NCI-H1105 (cell line): ENCODE data around the gene NDUFAB1.
"Not testable (repeated sequence)": the region's sequence is repeated elsewhere in the genome, so short reads cannot be mapped to it uniquely, and the experiment has no call there.

Experiments used
- DNase-seq: peaks from one replicate; lab custom pipeline; 2025; lab: John Stamatoyannopoulos, UW

The NDUFAB1 gene

DNA sequence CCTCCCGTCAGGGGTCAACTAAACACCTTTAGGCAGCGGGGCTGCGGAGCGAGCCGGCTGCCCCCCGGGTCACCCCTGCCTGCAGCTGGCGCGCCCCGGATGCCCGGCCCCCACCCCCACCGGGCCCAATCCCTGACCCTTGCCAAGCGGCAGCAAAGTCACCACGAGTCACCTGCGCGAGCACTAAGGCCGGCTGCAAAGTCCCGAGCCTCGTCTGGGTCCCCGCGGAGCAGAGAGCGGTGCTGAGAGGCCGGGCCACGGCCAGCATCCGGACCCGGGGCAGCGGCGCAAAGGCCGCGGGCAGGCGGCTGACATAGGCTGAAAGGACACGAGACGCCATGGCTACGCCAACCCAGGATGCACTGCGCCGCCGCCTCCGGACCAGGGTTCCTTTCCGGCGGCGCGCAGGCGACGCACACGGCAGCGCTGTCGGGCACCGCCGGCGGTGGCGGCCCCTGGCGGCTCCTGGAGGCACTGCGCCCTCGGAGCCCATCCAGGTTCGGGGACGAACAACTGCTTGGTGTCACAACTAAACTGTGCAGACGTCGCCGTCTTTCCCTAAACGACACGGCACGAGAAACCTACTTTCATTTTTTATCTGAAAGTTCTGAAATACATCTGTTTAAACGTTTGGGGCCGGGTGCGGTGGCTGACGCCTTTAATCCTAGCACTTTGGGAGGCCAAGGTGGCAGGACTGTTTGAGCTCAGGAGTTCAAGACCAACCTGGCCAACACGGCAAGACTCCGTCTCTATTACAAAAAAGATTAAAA is at the start of gene NDUFAB1:
TSS of gene NDUFAB1 (minus strand) at position 366 of the 770 bp plus-strand sequence. CDS start at position 340, 26 bp downstream.
- peak; percentile 72 for DNase-seq

DNA sequence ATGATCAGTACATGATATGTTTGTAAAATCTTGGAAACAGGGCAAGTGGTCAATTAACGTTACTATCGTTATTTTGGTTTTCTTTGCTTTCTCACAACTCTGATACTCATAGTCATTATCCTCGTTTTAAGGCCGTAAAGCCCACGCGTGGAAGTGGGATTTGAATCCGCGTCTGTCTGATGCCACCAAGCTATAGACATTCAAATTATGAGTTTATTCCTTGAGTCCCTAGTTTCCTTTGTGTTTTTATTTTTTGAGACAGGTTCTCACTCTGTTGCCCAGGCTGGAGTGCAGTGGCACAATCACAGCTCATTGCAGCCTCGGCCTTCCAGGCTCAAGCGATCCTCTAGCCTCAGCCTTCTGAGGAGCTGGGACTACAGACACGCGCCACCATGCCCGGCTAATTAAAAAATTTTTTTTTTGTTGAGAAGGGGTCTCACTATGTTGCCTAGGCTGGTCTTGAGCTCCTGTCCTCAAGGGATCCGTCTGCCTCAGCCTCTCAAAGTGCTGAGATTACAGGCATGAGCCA is 46.2 kb upstream of the NDUFAB1 start:
- DNase-seq = no peak

DNA sequence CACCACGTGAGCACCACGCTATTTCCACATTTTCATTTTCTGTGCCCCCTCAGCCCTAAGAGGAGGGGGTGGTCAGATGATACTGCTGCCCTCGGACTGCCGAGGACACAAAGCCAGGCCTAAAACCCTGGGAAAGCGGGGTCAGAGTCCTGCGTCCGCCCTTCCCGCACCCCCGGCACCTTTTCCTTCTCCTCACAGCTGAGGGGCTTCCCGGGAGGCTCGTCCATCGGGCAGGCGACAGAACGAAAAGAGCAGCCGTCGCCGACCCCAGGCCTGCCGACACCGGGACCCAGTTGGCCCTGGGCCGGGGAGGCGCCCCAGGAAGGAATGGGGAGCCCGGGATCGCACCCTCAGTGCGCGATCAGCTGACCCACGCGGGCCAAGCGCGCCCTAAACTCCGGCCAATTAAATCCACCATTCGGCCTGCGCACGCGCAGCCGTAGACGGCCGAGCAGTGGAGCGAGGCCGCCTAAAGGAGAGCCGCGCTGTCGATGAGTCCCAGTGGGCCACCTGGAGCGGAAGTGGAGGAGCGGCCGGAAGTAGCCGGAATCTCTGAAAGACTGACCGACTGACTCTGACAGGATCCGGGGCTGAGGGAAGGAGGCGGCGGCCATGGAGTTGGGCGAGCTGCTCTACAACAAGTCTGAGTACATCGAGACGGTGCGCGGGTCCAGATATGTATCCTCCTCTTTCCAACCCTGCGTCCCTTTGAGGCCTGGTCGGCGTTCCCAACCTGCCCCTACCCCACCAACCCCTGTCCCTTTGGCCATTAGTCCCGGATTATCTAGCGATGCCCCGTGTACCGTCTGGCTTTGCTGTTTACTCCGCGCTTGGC is 45.0 kb upstream of the NDUFAB1 start, which contains the start of the genes DCTN5 and PALB2:
TSS of gene DCTN5 (plus strand) at position 536 of the 835 bp plus-strand sequence. CDS start at position 613, 77 bp downstream.
TSS of gene PALB2 (minus strand) at position 380 of the 835 bp plus-strand sequence. CDS start at position 227, 153 bp downstream.
- DNase-seq = peak; percentile 88

DNA sequence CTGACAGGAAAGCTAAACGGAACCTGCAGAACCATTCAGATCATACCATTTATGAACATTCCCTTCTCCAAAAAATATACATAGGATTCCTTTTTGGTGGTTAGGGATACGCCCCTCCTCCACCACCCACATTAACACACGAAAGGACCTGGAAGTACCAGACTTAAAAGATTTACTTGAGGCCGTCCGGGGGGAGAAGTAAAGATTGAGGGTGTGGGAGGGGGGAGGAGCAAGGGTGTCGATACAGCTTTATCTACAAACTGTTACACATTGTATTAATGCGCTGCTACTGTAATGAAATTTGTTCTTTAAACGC is 44.5 kb upstream of the NDUFAB1 start:
- DNase-seq = no peak

DNA sequence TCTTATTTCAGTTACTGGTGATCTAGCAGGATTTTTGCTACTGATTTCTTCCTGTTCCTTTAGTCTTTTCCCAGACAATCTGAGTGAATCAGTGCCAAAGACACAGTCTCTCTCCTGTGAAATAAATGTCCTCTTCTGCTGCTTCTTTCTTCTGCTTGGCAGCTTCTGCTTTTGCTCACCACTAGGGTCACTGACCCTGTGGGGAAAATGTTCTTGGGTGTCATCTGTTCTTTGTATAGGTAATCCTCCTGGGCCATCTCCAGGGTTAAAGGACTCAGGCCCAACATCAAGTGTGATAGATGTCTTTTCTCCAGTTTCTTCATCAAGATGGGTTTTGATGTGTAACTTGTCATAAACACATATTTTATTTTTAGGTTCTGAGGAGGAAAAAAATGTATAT is 39.8 kb upstream of the NDUFAB1 start:
- DNase-seq = no peak

DNA sequence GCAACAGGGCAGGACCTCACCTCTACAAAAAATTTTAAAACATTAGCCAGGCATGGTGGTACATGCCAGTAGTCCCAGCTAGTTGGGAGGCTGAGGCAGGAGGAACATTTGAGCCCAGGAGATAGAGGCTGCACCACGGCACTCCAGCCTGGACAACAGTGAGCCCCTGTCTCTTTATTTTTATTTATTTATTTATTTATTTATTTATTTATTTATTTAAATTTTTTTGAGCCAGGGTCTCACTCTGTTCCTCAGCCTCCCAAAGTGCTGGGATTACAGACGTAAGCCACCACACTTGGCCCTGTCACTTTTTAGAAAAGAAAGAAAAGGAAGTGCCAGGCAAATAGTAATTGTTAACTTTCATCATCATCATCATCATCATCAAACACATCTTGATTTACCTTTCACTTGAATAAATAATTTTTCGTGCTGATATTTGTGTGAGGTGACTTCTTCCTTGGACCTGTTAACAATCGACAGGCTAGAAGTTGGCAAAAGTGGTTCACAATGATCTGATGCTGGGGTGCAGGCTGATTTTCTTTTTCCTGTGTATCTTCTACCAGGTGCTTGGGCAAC is 38.4 kb upstream of the NDUFAB1 start:
- no peak for DNase-seq

DNA sequence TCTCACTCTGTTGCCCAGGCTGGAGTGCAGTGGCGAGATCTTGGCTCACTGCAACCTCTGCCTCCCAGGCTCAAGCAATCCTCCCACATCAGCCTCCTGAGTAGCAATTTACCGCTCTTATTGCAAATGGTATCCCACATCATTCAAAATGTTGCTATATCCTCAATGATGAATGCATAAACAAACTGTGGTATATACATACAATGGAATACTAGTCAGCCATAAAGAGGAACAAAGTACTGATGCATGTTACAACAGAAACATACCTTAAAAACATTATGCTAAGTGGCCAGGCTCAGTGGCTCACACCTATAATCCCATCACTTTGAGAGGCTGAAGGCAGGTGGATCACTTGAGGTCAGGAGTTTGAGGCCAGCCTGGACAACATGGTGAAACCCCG is 35.8 kb upstream of the NDUFAB1 start:
- DNase-seq = not testable (repeated sequence)

DNA sequence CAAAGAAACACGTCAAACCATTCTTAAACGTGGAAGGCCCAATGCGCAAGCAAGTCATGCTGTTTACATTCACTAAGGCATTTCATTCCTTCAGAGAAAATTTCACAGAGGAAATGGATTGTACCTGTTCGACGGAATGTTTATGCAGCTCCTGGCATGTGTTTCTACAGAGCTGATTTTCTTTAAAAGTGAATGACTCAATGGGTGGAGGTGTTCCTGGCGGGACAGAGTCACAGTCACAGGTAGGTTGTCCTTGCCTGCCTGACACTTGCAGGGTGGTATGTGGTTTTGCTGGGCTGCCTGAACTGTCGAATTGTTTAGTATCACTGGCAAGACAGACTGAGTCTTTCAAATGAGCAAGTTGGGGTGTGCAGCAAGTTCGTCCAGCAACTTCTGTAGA is 33.4 kb upstream of the NDUFAB1 start:
- no peak for DNase-seq

DNA sequence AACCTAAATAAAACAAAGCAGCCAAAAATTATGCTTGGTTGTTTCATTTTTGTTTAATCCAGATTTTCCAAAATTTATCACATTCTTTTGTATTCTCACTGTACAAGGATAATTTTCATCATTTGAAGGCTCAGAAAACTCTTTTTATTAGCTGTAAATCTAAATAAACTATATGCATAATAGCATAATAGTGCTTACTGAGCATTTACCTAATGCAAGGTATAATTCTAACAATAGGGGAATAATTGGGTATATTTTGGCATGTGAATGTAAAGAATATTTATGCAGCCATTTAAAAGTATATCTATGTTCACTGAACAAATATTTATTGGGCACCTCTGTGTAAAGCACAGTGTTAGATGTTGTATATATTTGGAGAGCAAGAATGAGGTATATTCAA is 28.0 kb upstream of the NDUFAB1 start:
- no peak for DNase-seq

DNA sequence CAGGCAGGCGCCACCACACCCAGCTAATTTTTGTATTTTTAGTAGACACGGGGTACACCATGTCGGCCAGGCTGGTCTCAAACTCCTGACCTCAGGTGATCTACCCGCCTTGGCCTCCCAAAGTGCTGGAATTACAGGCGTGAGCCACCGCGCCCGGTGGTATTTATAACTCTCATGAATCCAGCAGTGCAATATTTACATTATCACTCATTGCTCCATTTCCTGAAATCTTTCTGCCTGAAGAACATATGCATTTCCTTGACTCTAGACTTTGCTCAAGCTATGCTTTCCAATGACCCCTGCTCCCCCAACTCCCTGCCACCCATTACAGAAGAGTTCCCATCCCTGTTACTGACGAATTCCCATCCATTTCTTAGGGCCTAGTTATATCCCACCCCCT is 19.7 kb upstream of the NDUFAB1 start:
- DNase-seq = no peak

DNA sequence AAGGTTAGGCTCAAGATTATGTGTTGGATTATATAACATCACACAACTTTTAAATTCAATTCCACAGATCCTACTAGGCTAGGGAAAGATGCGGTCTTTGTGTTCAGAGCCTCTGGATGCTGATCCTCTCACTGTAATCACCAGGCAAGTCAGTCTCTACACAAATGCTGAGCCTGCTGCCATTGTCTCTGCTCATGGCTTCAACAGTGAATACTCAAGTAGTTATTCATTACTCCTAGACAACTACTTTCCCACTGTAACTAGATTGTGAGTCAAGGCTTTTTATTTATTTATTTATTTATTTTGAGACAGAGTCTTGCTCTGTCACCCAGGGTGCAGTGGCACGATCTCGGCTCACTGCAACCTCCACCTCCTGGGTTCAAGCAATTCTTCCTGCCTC is 15.8 kb upstream of the NDUFAB1 start:
- DNase-seq = no peak

DNA sequence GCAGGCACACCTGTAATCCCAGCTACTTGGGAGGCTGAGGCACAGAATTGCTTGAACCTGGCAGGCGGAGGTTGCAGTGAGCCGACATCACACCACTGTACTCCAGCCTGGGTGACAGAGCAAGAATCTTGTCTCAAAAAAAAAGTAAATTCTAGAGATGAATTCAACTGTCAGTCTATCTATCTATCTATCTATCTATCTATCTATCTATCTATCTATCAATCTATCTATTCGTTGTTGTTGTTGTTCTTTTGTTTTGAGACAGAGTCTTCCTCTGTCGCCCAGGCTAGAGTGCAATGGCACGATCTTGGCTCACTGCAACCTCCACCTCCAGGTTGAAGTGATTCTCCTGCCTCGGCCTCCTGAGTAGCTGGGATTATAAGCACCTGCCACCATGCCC is 14.8 kb upstream of the NDUFAB1 start:
- DNase-seq = not testable (repeated sequence)

DNA sequence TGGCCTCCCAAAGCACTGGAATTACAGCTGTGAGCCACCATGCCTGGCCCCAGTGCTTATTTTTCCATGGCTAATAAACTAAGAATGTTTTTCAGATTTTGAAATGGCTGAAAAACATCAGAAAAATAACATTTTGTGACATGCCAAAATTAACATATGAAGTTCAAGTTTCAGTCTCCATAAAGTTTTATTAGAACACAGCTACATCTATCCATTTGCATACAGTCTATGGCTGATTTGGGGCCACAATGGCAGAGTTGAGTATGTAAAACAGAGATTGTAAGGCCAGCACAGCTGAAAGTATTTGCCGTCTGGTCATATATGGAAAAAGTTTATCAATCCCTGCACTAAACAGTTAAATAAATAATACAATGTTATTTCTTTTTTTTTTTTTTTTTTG is 13.8 kb upstream of the NDUFAB1 start:
- no peak for DNase-seq

DNA sequence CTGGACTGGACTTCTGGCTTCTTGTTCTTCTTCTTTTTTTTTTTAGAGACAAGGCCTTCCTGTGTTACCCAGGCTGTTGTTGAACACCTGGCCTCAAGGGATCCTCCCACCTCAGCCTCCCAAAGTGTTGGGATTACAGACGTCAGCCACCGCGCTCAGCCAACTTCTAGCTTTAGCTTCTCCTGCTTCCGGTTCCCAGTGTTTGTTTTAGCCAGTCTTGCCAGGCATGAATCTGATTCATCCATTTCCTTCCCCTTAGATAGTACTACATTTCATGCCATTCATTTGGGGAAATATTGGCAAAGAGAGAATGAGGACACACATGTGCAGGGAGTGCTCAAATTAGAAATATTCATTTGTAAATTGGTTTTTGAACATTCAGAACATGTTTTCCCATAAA is 12.1 kb upstream of the NDUFAB1 start:
- no peak for DNase-seq

DNA sequence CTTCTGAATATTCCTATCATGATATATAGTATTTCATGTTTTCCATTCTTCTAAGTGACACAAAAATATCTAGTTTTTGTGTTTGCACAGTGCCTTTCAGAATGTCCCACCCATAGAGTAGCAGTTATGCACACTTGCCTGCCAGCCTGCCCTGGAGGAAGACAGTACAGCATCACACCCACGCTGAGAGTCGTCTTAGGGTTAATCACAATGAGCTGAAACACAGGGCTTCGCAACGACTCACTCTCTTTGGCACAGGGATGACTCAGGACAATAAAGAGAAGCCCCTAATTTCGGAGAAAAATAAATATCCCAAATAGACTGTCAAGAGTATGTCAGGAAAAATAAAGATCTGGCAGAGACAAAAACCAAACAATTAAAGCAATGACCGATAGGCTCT is 11.6 kb upstream of the NDUFAB1 start:
- no peak for DNase-seq

DNA sequence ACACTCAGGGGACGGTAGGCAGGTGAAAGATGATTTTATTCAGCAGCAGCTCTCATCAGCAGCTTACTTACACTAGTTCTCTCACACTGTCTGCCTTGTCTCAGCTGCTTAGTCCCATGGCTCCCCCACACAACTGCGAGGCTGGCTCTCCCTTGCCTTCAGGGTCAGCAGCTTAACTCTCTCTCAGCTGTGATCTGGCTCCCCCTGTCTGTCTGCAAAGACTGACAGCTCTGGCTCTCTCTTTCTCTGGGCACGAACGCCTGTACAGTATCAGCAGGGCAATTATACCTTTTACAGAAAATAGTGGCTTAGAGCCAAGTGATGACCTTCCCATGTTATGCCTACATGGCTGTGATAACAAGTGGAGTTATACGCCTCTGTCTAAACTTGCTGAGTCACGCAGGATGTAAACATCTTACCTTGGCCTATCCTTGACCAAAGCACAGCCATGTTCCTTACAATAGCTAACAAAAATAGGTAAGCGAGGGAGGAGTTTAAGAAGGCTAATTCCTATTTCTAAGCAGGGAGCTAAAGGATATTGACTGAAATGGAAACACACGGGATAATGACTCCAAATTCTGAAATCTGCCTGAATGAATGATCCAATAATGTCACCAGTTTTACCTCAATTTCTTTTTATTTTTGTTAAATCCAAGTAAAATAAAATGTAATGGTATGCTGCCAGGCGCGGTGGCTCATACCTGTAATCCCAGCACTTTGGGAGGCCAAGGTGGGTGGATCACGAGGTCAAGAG is 1.1 kb upstream of the NDUFAB1 start:
- peak; percentile 51 for DNase-seq

DNA sequence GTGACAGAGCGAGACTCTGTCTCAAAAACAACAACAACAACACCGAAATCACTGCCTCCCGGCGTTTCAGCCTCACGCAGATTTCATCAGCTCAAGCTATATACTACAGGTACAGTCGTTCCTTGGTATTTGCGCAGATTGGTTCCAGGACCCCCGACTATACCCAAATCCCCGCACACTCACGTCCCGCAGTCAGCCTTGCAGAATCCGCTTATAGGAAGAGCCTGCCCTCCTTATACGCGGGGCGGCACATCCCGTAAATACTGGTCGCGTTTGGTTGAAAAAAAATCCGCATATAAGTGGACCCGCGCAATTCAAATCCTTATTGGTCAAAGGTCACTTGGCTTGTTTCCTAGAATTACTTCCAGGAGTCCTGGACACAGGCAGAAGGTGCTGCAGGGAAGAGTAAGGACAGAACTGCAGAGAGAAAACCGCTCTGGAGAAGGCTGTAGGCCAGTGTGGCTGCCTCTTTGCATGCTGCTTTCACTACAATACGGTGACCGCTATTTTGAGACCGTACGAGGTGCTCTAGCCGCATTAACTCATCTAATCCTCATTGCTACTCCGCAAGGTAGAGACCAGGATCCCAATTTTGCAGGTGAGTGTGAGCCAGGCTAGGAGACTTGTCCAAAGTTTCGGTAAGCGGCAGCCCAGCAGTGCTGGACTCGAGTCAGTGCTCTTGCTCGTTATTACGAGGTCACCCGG is 718 bp downstream of the NDUFAB1 start:
- DNase-seq = no peak

DNA sequence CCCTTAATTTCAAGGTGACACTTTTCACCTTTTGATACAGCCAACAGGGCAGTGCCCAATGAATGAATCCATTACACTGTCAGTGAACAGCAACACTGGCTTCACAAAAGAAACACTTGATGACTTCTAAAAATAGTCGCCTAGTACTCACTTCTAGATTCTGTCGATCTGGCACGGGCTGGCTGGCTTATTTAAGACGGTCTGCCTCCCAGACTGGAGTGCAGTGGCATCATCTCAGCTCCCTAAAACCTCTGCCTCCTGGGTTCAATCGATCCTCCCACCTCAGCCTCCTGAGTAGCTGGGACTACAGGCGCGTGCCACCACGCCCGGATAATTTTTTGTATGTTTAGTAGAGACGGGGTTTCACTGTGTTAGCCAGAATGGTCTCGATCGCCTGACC is 1.9 kb downstream of the NDUFAB1 start:
- DNase-seq = no peak

DNA sequence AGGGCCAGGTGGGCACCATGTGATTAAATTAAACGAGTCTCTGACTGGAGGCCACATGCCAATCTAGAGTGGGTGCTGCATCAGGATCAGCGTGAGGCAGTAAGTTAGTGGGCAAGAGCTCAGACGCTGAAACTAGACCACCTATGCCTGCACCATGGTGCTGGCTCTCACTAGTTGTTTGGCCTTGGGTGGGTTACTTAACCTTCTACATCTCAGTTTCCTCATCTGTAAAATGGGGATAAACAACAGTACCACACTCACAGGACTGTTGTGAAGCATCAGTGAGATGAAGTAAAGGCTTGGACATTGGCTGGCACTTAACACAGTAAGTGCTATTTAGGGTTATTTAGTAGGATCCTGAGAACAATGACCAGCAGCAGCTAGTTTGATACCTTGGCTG is 5.9 kb downstream of the NDUFAB1 start:
- no peak for DNase-seq

DNA sequence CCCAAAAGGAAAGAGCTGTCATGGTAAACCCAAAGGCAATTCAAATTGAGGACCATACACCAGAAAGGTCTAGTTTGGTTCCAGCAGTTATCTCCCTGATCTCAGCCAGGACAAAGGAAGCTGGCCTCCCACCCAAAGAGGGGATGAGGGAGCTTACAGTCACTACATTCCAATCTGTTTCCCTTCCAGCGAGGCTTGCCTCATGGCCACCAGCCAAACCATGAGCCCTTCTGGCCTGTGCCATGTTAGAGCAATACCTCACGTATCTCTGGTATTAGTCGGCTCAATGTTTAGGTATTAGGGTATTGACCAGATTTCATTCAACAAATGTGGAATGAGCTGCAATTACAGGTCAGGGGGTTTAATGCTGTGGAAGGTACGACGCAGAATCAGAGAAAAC is 8.4 kb downstream of the NDUFAB1 start:
- no peak for DNase-seq
